Measurements from ENCODE around the gene TRERF1. TPM values are rescaled to one million over a fixed set of nuclear protein-coding genes. Genes with fewer than 3 reads are reported as not detected.
A peak's percentile ranks its signal among the peaks of the same experiment; 100 is the strongest.

TRERF1 gene
- total and polyA plus RNA-seq, 2 experiments from 2014 or later: 6.4 to 8.7 TPM

DNA sequence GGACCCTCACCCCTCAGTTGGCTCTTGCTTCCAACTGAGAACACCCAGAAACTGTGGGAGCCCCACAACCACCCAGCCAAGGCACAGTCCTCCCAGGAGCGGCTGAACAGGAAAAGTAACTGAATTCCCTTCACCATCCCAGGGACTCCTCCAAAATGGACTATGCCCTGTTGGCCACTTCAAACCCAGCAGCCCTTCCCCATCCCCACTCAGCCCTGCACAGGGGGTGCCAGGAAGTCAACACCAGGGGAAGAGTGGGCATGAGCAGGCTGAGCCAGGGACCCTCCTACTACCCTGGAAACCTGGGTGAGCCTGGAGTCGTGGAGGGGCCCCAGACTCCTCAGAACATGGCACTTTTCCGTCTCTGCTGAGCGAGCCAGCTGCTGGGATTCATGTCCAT is 267.3 kb downstream of the TRERF1 start:
- TF ChIP-seq, protein P1, sequence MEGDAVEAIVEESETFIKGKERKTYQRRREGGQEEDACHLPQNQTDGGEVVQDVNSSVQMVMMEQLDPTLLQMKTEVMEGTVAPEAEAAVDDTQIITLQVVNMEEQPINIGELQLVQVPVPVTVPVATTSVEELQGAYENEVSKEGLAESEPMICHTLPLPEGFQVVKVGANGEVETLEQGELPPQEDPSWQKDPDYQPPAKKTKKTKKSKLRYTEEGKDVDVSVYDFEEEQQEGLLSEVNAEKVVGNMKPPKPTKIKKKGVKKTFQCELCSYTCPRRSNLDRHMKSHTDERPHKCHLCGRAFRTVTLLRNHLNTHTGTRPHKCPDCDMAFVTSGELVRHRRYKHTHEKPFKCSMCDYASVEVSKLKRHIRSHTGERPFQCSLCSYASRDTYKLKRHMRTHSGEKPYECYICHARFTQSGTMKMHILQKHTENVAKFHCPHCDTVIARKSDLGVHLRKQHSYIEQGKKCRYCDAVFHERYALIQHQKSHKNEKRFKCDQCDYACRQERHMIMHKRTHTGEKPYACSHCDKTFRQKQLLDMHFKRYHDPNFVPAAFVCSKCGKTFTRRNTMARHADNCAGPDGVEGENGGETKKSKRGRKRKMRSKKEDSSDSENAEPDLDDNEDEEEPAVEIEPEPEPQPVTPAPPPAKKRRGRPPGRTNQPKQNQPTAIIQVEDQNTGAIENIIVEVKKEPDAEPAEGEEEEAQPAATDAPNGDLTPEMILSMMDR (IDR thresholded peaks at IDR 0.05; ENCODE audit: low read depth, low read length): no peak
- H3K27me3 ChIP-seq: no peaks in the 10 kb centered on the region

DNA sequence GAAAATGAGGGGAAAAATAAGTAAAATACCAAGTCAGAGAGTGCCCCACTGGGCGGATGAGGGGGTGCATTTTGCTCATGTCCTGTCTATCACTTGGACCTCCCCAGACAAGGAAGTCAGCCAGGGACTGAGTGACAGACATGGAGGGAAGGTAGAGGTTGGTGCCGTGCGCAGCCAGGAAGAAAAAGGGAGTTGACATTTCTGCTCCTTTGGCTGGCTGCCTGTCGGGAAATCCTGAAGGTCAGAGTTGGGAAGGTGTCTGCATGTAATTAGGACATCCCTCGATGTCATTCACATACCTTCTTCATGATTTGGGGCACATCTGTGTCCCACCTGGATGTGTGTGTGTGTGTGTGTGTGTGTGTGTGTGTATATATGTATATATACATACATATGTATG is 269.6 kb downstream of the TRERF1 start:
- Histone ChIP-seq H3K9me3 (ENCODE audit: low read depth) (no peaks in the 10 kb centered on the region), H3K4me1 (ENCODE audit: low read depth) (no peaks in the 10 kb centered on the region), H3K36me3 (no peaks in the 10 kb centered on the region), H3K27me3 (no peaks in the 10 kb centered on the region), H3K4me3 (no peak overlapping the region), H3K27ac (no peak overlapping the region)
- TF ChIP-seq, protein P1 (IDR thresholded peaks at IDR 0.05; ENCODE audit: low read depth, low read length): no peak
- DNase-seq (ENCODE audit: low read depth in 1 of 2, low spot score in 1 of 2): no peak

More for the DNA sequence above, 267.3 kb downstream of the TRERF1 start:
- H3K36me3 ChIP-seq: no peaks in the 10 kb centered on the region
- H3K9me3 ChIP-seq (ENCODE audit: low read depth): no peaks in the 10 kb centered on the region
- H3K4me3 ChIP-seq: no peak overlapping the region
- no peaks in the 10 kb centered on the region for H3K4me1 ChIP-seq (ENCODE audit: low read depth)
- DNase-seq (ENCODE audit: low read depth in 1 of 2, low spot score in 1 of 2): no peak
- H3K27ac ChIP-seq: no peak overlapping the region

DNA sequence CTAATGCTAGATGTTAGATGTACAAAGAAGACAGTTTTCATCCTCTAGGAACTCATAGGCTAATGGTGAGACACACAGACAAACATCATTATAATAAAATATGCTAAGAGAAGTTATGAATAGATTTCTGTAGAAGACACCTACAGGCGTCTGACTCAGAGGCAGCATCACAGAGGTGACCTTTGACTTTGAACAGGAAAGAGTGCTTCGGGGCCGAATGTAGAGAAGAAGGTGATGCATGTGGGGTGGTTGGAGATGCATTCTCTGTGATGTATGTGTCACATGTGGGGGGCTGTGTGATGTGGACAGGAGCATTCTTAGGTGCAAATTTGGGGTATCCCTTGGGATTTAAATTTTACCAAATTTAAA is 271.8 kb downstream of the TRERF1 start:
- H3K27me3 ChIP-seq: no peaks in the 10 kb centered on the region
- H3K4me3 ChIP-seq: no peak overlapping the region
- DNase-seq (ENCODE audit: low read depth in 1 of 2, low spot score in 1 of 2): no peak
- no peak overlapping the region for H3K27ac ChIP-seq
- no peaks in the 10 kb centered on the region for H3K9me3 ChIP-seq (ENCODE audit: low read depth)
- H3K4me1 ChIP-seq (ENCODE audit: low read depth): no peaks in the 10 kb centered on the region
- TF ChIP-seq, protein P1 (IDR thresholded peaks at IDR 0.05; ENCODE audit: low read depth, low read length): no peak
- no peaks in the 10 kb centered on the region for H3K36me3 ChIP-seq

DNA sequence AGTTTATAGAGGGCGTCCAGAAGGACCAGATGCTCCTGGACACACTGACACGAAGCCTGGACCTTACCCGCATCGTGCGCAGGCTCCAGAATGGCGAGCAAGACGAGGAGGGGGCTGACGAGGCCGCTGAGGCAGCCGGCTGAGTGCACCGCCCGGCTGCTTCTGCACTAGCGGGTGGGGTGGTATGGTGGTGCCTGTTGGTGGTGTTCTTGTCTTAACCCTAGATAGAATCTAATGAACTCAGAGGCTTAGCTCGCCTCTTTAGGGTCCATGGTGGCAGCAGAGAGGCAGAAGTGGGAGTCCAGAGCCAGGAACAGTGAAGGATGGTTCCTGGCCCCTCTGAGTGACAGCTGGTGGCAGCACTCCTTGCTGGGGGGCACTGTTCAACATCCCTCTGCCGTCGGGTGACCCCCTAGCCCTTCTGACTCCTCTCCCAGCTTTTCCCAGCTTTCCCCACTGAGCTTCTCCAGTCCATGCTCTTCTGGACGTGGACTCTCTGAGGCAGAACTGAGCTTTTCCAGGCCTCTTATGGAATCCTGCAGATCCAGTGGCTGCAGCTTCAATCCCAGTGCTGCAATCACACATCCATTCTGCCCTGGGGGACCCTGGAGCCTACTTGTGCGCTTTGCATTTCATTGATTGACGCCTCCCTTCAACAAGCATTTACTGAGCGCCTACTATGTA is 272.3 kb downstream of the TRERF1 start:
- H3K9me3 ChIP-seq (ENCODE audit: low read depth): no peaks in the 10 kb centered on the region
- H3K27me3 ChIP-seq: no peaks in the 10 kb centered on the region
- H3K27ac ChIP-seq: no peak overlapping the region
- no peaks in the 10 kb centered on the region for H3K4me1 ChIP-seq (ENCODE audit: low read depth)
- no peak overlapping the region for H3K4me3 ChIP-seq
- H3K36me3 ChIP-seq: no peaks in the 10 kb centered on the region
- TF ChIP-seq, protein P1 (IDR thresholded peaks at IDR 0.05; ENCODE audit: low read depth, low read length): no peak
- no peak for DNase-seq (ENCODE audit: low read depth in 1 of 2, low spot score in 1 of 2)

DNA sequence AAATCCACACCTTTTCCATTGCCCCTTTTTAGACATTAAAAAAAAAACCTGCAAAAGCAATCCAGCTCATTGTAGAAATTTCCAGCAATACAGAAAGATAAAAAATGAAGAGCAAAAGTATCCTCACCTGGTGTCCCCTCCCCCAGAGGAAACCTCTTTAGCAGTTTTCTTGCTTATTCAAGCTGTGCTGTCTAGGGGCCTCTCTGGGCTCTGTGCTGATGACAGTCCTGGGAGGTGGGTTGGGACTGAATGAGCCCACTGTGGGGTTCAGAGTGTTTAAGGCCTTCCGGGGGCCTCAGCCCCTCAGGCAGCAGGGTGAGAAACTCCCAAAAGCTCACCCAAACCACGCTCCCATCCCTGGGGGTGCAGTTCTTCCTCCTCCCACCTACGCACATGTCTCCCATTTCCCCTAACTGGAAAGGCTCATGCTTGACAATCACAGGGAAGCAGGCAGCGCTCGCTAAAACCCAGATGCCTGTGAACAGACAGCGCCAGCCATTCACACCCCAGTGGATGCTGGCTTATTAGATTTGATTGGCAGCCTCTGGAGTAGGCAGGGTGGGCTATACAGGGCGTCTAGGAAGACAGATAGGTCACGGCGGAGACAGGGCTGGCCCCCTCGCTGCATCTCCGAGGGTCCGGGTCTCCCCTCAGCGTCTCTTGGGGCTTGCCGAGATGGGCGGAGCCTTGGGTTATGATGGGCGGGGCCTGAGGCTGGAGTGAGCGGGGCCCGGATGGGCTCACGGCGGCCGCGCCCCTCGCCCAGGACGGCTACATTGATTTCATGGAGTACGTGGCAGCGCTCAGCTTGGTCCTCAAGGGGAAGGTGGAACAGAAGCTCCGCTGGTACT is 274.0 kb downstream of the TRERF1 start:
- Histone ChIP-seq H3K27ac (no peak overlapping the region), H3K9me3 (ENCODE audit: low read depth) (no peaks in the 10 kb centered on the region), H3K27me3 (no peaks in the 10 kb centered on the region), H3K4me1 (ENCODE audit: low read depth) (no peaks in the 10 kb centered on the region), H3K36me3 (no peaks in the 10 kb centered on the region), H3K4me3 (peak overlapping the region; percentile 17)
- TF ChIP-seq, protein P1 (IDR thresholded peaks at IDR 0.05; ENCODE audit: low read depth, low read length): no peak
- peak in 1 of 2 donors; percentile 53 for DNase-seq (ENCODE audit: low read depth in 1 of 2, low spot score in 1 of 2)

Data from cardiac muscle cell (in vitro differentiated cells and primary cell).